ENCODE data around the gene TPSAB1.

The TPSAB1 gene

DNA sequence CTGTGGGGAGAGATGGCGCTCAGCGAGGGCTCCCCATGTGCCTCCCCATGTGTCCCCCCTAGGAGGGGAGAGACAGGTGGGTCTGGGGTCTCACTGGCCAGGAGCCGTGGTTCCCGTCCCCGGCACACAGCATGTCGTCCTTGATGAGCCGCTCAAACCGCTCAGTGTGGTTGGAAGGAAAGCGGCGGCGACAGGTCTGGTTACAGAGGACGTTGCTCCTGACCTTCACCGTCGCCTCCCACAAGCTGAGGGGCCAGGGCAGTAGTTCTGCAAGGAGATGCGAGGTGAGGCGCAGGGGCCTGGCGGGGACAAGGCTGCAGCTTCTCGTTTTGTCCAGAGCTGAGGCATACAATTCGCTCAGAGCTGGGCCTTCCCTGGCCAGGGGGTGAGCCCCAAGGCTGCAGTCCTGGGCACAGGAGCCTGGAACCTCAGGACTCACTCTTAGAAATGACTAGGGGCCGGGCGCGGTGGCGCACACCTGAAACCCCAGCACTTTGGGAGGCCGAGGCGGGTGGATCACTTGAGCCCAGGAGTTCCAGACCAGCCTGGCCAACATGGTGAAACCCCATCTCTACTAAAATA is 46.1 kb downstream of the TPSAB1 start:
- Histone ChIP-seq H3K4me3 (ENCODE audit: severe bottlenecking) (no peak overlapping the region), H3K27ac (ENCODE audit: poor library complexity, severe bottlenecking) (no peak overlapping the region), H3K27me3 (ENCODE audit: insufficient read depth, poor library complexity, severe bottlenecking) (peaks cover 59% of the 10 kb centered on the region), H3K9me3 (ENCODE audit: severe bottlenecking) (no peaks in the 10 kb centered on the region), H3K4me1 (ENCODE audit: insufficient read depth, poor library complexity, severe bottlenecking) (no peaks in the 10 kb centered on the region), H3K36me3 (ENCODE audit: low read depth) (no peaks in the 10 kb centered on the region)
- ATAC-seq (ENCODE audit: low read depth) (no peak), DNase-seq (ENCODE audit: low spot score) (peak; percentile 55)
- TF ChIP-seq, protein P1, sequence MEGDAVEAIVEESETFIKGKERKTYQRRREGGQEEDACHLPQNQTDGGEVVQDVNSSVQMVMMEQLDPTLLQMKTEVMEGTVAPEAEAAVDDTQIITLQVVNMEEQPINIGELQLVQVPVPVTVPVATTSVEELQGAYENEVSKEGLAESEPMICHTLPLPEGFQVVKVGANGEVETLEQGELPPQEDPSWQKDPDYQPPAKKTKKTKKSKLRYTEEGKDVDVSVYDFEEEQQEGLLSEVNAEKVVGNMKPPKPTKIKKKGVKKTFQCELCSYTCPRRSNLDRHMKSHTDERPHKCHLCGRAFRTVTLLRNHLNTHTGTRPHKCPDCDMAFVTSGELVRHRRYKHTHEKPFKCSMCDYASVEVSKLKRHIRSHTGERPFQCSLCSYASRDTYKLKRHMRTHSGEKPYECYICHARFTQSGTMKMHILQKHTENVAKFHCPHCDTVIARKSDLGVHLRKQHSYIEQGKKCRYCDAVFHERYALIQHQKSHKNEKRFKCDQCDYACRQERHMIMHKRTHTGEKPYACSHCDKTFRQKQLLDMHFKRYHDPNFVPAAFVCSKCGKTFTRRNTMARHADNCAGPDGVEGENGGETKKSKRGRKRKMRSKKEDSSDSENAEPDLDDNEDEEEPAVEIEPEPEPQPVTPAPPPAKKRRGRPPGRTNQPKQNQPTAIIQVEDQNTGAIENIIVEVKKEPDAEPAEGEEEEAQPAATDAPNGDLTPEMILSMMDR (IDR thresholded peaks at IDR 0.05; ENCODE audit: poor library complexity, severe bottlenecking) = no peak

DNA sequence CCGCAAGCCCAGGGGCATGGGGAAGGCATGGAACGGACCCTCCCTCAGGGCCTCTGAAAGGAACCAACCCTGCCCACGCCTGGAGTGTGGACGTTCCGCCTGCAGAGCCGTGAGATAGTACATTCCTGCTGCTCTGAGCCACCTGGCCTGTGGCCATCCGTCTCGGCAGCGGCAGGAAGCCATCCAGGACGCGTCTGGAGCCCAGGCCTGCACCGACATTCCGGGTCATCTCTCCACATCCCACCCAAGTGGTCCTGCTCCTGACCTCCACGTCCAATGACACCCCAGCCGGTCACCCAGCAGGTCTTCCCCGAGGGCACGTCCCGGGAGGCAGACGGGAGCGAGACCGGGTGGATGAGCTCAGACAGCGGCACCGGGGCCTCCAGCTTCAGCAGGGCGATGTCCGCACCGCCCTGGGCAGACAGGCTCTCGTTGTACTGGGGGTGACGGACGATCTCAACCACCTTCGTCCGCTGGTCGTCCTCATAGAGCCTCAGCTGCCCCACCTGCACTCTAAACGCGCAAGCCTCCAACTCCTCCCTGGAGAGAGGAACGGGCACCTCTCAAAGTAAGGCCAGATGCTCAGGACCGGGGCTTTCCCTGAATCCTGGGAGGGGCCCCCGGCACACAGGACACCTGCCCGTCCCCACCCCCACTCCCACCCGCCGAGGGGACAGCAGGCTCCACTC is 47.6 kb downstream of the TPSAB1 start:
- no peaks in the 10 kb centered on the region for H3K9me3 ChIP-seq (ENCODE audit: severe bottlenecking)
- H3K36me3 ChIP-seq (ENCODE audit: low read depth) = no peaks in the 10 kb centered on the region
- peak; percentile 61 for DNase-seq (ENCODE audit: low spot score)
- TF ChIP-seq, protein P1 (IDR thresholded peaks at IDR 0.05; ENCODE audit: poor library complexity, severe bottlenecking) = no peak
- H3K27me3 ChIP-seq (ENCODE audit: insufficient read depth, poor library complexity, severe bottlenecking) = peaks cover 59% of the 10 kb centered on the region
- ATAC-seq (ENCODE audit: low read depth) = no peak; the same call in 2 of the 3 replicates
- no peaks in the 10 kb centered on the region for H3K4me1 ChIP-seq (ENCODE audit: insufficient read depth, poor library complexity, severe bottlenecking)
- H3K27ac ChIP-seq (ENCODE audit: poor library complexity, severe bottlenecking) = no peak overlapping the region
- H3K4me3 ChIP-seq (ENCODE audit: severe bottlenecking) = no peak overlapping the region

DNA sequence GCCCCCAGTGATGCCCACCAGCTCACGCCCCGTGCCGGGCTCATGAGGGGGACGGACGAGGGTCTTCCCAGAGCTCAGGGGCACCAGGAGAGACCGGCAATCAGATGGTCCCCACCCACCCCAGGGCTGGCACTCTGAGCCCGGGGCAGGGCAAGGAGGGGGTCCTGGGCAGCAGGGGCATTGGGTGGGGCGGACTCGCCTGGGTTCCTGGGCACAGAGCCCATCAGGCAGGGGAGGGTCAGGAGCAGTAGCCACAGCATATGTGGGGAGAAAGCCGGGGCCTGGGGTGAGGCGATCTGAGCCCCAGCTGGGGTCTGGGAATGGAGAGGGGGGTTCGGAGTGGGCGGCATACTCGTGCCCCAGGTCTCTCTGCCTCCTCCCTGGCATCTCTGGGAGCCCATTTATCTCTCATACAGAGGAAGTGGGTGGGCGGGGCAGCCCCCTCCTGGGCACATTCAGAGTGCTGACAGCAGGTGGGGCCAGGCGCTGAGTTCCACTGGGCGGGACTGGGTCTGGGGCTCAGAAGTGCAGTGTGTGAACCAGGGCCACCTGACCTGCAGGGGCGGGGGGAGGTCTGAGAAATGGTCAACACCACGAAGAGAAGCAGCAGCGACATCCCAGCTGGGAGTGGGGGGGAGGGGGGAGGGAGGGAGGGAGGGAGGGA is 48.4 kb downstream of the TPSAB1 start:
- H3K36me3 ChIP-seq (ENCODE audit: low read depth) = no peaks in the 10 kb centered on the region
- TF ChIP-seq, protein P1 (IDR thresholded peaks at IDR 0.05; ENCODE audit: poor library complexity, severe bottlenecking) = no peak
- H3K4me3 ChIP-seq (ENCODE audit: severe bottlenecking) = no peak overlapping the region
- DNase-seq (ENCODE audit: low spot score) (peak; percentile 47), ATAC-seq (ENCODE audit: low read depth) (no peak)
- no peaks in the 10 kb centered on the region for H3K4me1 ChIP-seq (ENCODE audit: insufficient read depth, poor library complexity, severe bottlenecking)
- H3K9me3 ChIP-seq (ENCODE audit: severe bottlenecking) = no peaks in the 10 kb centered on the region
- peaks cover 59% of the 10 kb centered on the region for H3K27me3 ChIP-seq (ENCODE audit: insufficient read depth, poor library complexity, severe bottlenecking)
- no peak overlapping the region for H3K27ac ChIP-seq (ENCODE audit: poor library complexity, severe bottlenecking)

DNA sequence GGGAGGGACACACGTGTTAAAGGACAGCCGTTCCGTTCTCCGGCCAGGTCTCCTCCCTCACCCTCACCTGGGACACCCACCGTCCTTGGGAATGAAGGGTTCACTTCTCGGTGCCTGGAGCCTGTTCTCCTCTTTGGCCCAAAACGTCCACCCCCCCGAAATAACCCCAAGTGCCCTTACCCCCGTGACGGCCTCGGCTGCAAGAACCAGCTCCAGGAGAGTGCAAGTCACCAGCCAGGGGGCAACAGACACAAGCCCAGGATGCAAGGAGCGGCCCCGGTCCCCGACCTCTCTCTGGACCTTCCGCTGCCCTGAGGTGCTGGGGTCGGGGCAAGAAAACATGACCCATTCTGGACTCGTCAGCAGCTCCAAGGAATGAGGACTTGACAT is 49.0 kb downstream of the TPSAB1 start:
- Histone ChIP-seq H3K36me3 (ENCODE audit: low read depth) (no peaks in the 10 kb centered on the region), H3K4me1 (ENCODE audit: insufficient read depth, poor library complexity, severe bottlenecking) (no peaks in the 10 kb centered on the region), H3K27me3 (ENCODE audit: insufficient read depth, poor library complexity, severe bottlenecking) (peaks cover 55% of the 10 kb centered on the region), H3K4me3 (ENCODE audit: severe bottlenecking) (no peak overlapping the region), H3K27ac (ENCODE audit: poor library complexity, severe bottlenecking) (no peak overlapping the region), H3K9me3 (ENCODE audit: severe bottlenecking) (no peaks in the 10 kb centered on the region)
- DNase-seq (ENCODE audit: low spot score) = no peak
- TF ChIP-seq, protein P1 (IDR thresholded peaks at IDR 0.05; ENCODE audit: poor library complexity, severe bottlenecking) = no peak
- no peak for ATAC-seq (ENCODE audit: low read depth)
